ENCODE results near the gene PDE4D. TPM values are rescaled to one million over a fixed set of nuclear protein-coding genes. Genes with fewer than 3 reads are reported as not detected.

PDE4D gene
- polyA plus RNA-seq, 4 donors, result 17.5 to 31.9 (median 22.8) TPM

DNA sequence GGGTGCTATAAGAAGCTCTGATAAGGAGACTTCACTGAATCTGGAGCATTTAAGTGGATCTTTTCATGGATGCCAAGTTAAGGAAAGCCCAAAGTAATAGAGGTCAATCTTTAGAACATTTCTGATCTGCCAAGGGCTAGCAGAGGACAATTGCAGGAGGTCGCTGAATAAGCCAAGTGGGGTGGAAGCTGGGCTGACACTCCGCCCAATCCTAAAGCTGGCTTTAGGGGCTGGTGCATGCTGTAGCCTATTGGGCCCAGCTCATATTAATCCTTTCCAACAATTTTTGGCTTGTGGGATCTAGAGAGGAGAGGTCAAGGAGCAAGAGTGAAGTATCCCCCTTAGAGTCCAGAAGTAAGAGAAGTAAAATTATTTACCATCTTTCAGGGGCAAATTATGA is 784.1 kb downstream of the PDE4D start:
- no peak for DNase-seq (ENCODE audit: low read depth in 4 of 4, low spot score in 3 of 4)

DNA sequence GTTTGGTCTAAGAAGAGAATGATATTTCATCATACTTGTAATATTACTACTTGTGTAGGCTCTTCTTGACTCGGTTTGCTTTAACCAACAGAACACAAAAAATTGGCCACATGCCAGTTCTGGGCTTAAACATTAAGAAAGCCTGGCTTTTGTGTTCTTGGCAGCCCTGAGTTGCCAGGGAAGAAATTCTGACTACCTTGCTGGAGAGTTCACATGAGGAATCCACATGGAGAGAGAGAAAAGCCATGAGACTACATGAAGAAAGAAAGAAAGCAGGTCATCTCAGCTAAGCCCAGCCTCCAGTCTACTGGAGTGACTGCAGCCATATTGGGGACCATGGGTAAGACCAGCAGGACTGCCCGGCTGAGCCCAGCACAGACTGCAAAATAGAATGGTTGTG is 785.8 kb downstream of the PDE4D start:
- no peak for DNase-seq (ENCODE audit: low read depth in 4 of 4, low spot score in 3 of 4)

DNA sequence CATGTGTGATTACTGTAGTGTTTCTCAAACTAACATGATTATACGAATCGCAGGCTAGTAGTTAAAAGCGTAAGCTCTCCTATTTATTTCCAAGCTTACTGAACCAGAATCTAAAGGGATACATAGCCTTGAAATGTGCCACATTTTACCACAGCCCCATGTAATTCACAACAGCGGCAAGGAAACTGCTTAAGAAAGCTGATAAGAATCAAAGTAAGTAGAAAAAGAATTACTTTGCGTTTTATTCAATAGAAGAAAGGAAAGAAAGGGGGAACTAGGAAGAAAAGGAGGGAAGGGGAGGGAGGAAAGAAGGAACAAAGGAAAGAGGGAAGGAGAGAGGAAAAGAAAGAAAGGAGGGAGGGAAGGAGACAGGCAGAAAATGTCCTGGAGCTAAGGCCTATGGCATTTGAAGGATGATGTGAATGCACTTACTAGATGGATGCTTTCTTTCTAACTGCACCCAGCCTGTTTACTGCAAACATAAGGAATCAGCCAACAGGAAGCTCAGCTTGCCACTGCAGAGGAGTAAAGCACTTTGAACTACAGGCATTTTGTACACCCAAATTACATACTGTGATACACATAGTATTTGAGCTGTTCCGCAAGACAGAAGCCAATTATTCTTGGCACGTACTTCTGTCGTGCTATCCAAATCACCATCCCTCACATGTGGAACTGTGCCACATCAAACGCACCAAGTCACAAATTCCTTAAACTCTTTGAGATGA is 789.0 kb downstream of the PDE4D start:
- no peak for DNase-seq (ENCODE audit: low read depth in 4 of 4, low spot score in 3 of 4)

DNA sequence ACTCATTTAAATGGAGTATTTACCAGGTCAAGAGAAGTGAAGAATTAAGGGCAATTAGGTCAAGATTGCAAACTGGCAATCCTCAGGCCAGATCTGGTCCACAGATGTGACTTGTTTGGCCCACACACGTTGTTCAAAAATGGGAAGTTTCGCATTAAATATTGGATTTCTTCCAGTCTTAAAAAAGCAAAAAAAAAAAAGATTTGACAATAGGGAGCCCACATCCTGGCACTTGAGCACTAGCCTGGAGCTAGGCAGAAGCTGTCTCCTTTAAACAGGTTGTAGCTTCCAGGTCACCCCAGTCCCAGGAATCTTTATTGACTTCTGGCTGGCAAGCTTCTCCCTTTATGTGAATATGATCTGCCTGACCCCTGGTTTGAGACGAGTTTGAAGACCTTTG is 790.2 kb downstream of the PDE4D start:
- DNase-seq (ENCODE audit: low read depth in 4 of 4, low spot score in 3 of 4), result no peak

DNA sequence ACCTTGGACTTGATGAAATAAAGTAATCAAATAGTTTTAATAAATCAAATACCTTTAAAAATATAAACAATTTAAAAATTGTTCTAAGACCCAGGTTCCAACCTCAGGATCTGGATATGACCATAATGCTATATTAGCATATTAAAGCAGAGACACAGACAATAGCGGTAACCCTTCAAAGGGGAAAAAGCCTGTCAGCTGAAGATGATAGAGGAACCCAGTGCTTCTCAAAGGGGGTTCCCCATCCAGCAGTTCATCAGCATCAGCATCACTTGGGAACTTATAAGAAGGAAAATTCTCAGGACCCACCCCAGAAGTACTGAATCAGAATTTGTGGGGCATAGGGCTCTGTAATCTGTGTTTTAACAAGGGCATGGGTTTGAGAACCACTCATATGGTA is 791.1 kb downstream of the PDE4D start:
- no peak for DNase-seq (ENCODE audit: low read depth in 4 of 4, low spot score in 3 of 4)

DNA sequence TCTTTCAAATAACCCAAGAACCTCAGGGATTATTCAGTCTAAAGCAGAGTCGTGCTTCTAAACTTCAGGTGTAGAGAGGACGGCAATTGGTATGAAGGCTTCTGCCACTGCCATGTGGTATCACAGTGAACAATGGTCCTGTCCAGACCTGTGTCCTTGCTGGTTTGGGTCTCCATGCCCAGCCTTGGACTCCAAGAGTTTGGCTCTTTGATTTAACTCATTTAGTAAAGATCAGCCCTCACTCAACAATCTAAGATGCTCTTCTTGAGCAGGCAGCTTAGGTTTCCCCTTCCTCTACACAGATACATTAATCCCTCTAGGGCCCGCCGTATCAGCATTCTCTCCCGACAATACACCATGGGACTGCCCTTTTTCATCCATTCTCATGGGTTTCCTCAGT is 792.7 kb downstream of the PDE4D start:
- no peak for DNase-seq (ENCODE audit: low read depth in 4 of 4, low spot score in 3 of 4)

DNA sequence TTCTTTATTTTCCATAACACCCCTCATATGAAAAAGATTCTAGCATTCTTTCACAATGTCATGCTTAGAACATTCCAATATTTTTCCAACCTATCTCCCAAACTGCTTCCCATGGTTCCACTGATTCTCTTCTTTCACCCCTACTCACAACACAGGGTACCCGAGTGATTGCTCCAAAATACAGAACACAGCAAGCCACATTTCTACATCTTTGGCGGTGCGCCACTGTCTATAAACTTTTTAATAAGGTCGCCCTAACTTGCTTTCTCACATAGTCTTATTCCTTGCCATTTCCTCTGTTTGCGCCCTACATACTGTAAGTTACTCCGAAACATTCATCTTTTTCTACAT is 793.6 kb downstream of the PDE4D start:
- DNase-seq (ENCODE audit: low read depth in 4 of 4, low spot score in 3 of 4), result no peak

DNA sequence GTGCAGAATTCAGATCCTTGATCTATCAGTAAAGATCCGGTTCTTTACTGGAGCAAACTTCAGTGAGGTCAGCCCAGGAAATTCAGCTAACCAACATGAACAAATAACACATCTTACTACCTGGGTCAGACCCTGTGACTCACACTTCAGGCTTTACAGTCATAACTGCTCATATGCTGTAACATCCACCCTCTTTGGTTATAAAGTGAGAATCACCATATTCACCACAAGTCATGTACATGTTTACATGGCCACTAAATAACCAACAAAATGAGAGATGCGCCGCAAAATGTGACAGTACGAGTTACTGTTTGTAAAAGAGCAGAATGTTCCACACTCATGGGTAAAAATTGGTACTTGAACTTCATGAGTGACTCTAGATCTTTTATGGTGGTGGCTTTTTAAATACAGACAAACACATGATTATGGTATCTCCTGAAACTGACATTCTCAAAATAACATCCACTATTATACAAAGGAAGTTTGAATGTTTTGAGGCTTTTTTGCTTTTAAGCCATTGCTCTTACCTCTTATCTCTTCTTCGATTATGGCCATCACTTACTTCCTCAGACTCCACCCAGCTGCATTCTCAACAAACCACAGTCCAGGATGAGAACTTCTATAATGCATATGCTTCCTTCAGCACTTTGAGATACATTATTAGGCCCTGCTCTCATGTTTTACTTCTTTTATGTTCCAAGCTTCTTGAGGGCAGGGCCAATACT is 794.1 kb downstream of the PDE4D start:
- DNase-seq (ENCODE audit: low read depth in 4 of 4, low spot score in 3 of 4), result no peak

DNA sequence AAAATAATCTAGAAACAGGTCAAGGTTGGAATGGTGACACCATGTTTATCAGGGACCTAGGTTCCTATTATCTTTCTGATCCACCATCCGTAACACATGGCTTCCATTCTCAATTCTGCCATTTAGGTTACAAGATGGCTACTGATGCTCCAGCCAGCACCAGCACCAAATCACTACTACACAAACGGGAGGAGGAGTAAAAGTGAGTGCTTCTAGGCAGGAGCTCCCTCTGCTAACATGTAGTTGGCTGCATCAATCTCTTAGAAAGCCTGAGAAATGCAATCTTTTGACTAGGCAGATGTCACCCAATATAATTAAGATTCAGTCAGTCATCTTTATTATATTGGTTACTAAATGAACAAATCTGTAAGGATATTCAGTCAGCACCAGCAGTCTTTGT is 794.8 kb downstream of the PDE4D start:
- no peak for DNase-seq (ENCODE audit: low read depth in 4 of 4, low spot score in 3 of 4)

DNA sequence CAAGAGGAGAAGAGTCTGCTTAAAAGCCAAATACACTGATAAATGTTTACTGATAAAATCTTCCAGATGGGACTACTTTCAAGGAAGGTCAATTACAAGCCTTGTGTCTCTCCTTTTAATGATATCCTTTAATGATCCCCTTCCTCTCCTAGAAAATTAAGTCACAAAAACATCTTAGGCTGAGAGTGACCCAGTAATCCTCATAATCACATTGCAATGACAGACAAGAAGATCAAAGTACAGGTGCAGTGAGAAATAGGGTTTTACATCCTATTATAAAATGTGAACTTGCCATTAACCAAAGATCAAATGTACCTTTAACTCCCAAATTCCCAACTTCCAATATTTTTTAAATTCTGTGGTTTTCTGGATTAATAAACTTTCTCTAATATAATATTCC is 795.8 kb downstream of the PDE4D start:
- no peak for DNase-seq (ENCODE audit: low read depth in 4 of 4, low spot score in 3 of 4)

DNA sequence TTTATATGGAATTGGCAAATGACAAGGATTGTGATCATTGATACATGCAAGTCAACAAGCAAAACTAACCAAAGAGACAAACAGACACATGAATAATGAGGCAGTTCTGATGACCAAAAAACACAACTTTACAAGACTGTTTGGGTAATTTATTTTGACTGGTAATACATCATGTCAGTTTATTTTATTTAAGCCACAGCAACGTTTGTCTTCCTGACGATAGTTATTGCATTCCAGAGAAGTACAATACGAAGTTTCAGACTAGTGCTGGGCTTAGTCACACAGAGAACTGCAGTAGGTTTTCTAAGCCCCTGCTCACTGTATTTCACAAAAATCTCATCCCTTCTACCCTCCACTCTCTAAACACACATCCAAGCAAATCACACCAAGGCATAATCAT is 796.4 kb downstream of the PDE4D start:
- no peak for DNase-seq (ENCODE audit: low read depth in 4 of 4, low spot score in 3 of 4)

DNA sequence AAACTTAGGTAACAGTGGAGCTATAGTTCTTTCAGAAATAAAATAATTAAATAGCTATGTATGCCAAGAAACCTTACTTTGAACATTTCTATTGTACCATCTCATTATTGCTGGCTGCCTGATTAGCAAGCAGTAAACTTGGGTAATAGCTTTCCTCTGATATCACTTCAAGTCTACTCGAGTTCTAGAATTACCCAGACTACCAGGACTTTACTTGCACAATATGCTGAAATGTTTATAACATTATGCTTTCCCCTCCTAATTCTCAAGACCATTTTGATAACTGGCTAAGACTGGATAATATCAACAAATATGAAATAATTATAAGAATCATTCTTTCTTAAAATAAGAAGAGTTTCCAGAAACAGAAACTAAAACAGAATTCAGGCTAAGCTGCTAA is 798.0 kb downstream of the PDE4D start:
- DNase-seq (ENCODE audit: low read depth in 4 of 4, low spot score in 3 of 4), result no peak

DNA sequence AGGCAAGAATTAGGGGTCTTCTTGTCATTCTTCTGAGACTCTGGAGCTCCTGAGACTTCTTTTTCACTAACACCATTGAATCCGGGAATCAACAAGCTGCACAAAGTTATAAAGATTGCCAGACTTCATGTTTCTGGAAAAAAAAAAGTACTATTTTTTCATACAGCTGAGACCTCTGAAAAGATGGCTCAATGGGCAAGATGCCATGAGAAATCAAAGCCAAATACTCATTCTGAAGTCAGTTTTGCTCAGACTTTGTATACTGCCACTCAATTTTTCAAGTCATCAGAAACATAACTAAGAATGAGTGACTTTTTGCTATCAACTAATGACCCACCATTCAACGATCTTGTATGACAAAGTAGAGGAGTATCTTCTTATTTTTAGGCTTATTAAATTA is 798.7 kb downstream of the PDE4D start:
- DNase-seq (ENCODE audit: low read depth in 4 of 4, low spot score in 3 of 4), result no peak

DNA sequence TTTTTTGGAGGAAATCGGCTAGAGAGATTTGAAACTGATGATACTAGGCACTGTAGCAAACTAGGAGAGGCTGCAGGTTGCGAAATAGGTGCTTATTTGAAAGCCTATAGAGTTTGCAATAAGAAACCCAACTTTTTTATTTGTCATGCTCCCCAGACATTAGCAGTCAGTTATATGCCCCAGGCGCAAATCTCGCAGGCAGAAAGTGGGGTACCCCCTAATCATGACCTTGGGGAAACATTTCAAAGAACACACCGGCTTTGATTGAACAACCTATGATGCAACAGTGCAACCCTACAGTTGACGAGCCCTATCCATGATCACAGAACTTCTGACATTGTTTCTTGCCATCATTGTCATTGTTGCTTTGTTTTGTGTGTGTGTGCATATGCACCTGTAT is 800.2 kb downstream of the PDE4D start:
- DNase-seq (ENCODE audit: low read depth in 4 of 4, low spot score in 3 of 4), result no peak

DNA sequence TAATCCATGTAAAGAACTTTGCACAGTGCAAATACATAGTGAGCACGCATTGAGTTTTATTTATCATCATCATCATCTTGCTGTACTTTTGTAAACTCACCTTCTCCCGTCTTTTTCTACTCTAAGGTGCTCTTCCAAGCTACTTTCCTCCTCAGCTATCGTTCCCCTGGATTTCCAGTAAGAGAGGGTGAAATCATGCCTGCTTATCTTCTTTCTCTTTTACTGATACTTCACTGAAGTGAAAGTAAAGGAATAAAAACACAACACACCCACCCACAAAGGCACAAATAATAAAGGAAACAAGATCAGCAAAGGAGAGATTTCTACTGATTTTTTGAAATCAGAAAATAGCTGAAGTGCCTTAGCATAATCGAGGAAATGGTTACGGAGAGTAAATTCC is 800.8 kb downstream of the PDE4D start:
- no peak for DNase-seq (ENCODE audit: low read depth in 4 of 4, low spot score in 3 of 4)

DNA sequence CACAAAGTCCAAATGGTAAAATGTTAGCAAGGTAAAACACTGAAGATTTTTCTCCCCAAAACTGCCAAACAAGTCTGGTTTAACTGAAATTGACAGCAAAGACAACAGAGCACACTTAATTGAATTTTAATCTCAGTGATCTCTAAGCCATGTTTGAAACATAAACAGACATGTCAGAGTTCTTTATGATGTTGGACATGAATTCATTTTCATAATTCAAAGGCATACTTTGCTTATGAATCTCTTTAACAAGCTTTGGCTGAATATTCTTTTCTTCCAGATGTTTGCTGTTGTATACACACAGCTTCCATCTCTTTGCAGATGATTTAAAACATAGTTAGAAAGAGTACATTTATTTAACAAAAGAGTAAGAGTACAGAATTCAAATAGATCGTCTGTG is 801.6 kb downstream of the PDE4D start:
- no peak for DNase-seq (ENCODE audit: low read depth in 4 of 4, low spot score in 3 of 4)

DNA sequence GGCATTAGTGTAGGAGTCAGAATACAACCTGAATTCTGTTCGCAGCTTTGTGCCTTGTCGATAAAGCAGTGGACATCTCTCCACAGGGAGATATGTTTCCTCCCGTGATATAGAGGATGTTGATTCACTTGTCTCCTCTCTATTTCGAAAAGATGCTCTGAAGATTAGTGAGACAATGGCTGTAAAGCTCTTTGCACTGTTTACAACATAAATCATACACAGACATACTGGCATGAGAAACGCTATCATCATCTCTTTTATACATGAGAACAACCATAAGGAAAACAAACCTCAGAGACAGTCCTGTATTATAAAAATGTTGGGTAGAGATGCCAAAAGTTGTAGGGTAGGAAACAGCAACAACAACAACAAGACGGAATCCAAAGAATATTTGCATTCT is 803.2 kb downstream of the PDE4D start:
- DNase-seq (ENCODE audit: low read depth in 4 of 4, low spot score in 3 of 4), result no peak

DNA sequence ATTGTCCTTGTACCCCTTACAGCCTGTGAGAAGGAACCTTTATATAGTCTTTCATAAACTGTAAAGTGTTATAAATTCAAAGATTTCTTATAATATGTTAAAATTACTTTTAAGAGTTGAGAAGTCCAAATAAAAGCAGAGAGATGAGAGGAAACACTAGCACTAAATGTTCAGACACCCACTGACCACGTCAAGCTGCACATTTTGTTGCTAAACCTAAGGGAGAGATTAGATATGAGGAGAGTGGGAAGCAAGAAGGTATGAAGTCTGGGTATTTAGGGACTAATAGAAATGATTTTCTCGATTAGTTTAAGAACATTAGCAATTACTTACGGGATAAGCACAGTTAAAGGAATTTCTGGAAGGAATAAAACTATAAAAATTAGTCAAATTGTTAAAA is 803.8 kb downstream of the PDE4D start:
- no peak for DNase-seq (ENCODE audit: low read depth in 4 of 4, low spot score in 3 of 4)

DNA sequence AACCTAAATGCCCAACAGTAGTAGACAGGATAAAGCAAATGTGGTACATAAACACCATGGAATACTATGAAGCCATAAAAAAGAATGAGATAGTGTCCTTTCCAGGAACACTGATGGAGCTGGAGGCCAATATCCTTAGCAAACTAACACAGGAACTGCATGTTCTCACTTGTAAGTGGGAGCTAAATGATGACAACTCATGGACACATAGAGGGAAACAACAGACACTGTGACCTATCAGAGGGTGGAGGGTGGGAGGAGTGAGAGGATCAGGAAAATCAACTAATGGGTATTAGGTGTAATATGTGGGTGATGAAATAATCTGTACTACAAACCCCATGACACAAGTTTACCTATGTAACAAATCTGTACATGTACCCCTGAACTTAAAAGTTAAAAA is 805.0 kb downstream of the PDE4D start:
- DNase-seq (ENCODE audit: low read depth in 4 of 4, low spot score in 3 of 4), result no peak

DNA sequence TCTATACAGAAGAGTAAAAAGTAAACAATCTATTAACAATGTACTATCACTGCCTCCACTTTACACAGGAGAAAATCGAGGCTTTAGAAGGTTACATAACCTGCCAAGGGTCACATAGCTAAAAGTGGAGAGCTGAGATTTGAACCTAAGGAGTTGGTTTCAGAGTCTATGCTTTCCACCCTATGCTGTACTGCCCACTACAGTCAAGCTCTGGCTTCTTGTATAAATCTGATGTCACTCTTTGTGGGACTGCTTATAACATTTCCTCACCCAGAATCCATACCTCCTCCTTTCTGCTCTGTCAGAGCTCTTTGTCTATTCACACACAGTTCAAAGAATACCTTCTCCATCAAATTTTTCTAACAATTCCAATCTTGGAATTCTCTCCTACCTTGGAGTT is 807.5 kb downstream of the PDE4D start:
- DNase-seq (ENCODE audit: low read depth in 4 of 4, low spot score in 3 of 4), result no peak

DNA sequence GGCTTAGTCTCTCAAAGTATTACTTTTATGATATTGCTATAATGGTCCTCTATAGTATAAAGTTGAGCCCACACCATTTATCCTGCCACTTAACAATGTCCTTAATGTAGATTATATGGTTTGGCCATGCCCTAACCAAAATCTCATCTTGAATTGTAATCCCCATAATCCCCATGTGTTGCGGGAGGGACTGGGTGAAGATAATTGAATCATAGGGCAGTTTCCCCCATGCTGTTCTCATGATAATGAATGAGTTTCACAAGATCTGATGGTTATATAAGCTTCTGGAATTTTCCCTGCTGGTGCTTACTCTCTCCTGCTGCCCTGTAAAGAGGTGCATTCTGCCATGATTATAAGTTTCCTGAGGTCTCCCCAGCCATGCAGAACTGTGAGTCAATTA is 811.8 kb downstream of the PDE4D start:
- no peak for DNase-seq (ENCODE audit: low read depth in 4 of 4, low spot score in 3 of 4)

All from left renal pelvis (tissue), 4 donors.